GM12891 (cell line): ENCODE results near the gene KIF14.

Source experiments
- PAX5 ChIP-seq: IDR thresholded peaks from 2 replicates; pipeline ENCODE4 v1.6.1; 2011; ENCODE audit warnings: low read length, moderate library complexity, mild to moderate bottlenecking; ENCODE audit not compliant: insufficient read depth, severe bottlenecking
- POLR2A ChIP-seq: IDR thresholded peaks from 2 replicates; pipeline ENCODE4 v1.6.1; 2011; ENCODE audit warnings: low read depth, low read length, control low read depth
- POLR2AphosphoS5 ChIP-seq: IDR thresholded peaks from 2 replicates; pipeline ENCODE4 v1.6.1; 2011; ENCODE audit warnings: low read depth, low read length, control low read depth
- POU2F2 ChIP-seq: IDR thresholded peaks from 2 replicates; pipeline ENCODE4 v1.6.1; 2011; ENCODE audit warnings: low read depth, mild to moderate bottlenecking, control low read depth, low read length, moderate library complexity
- SPI1 ChIP-seq: IDR thresholded peaks from 2 replicates; pipeline ENCODE4 v1.6.1; 2011; ENCODE audit warnings: low read depth, low read length, control low read depth
- TAF1 ChIP-seq: IDR thresholded peaks from 2 replicates; pipeline ENCODE4 v1.6.1; 2011; ENCODE audit warnings: low read depth, low read length, control low read depth

GRCh38 chr1:200620273-200621131 is at the start of gene KIF14:
- TF ChIP-seq POLR2AphosphoS5 (0 out of 2 replicates have a peak, but pooled peaks have one; percentile 58), POLR2A (peak; percentile 42; the same call in 1 of the 2 replicates), TAF1 (no peak), SPI1 (no peak), PAX5 (no peak), POU2F2 (0 out of 2 replicates have a peak, but pooled peaks have one; percentile 49)
